K562 (cell line): Measurements from ENCODE around the gene RHOF. TPM values are rescaled to one million over a fixed set of nuclear protein-coding genes. Genes with fewer than 3 reads are reported as not detected.

Experiments
- ATAC-seq: fragments of 200-7000 bp; cut with Tn5 transposase; 3 replicates; pipeline ENCODE4 v1.9.1; 2020; ENCODE audit warnings: moderate library complexity
- BruUV-seq: library from RNA; stranded (reverse); fragments of 400-500 nt; replicated peaks from 2 replicates; lab custom pipeline; 2021; lab: Mats Ljungman, UMichigan
- CTCF ChIA-PET: fragments of 300-600 bp; formaldehyde crosslinking; extraction: SDS; loops from one replicate; lab custom pipeline; 2021; ENCODE audit warnings: low intra/inter-chr PET ratio; lab: Yijun Ruan, JAX
- POLR2A ChIA-PET: fragments of 300-600, 350-650 bp; sonication (Branson Sonifier 250); formaldehyde crosslinking; extraction: SDS; loops from one replicate; lab custom pipeline; 2021; ENCODE audit warnings: antibody characterized with exemption, inconsistent platforms; lab: Yijun Ruan, JAX
- DNase-seq, 4 experiments: peaks; one replicate each; pipeline versions ENCODE4 v3.0.0 to v3.0.0-alpha.2; 2011 to 2018; ENCODE audit warnings: low spot score in 3 of 4, mixed read lengths in 3 of 4; ENCODE audit errors: extremely low read depth in 1 of 4
- FAIRE-seq: peaks from 2 replicates; lab custom pipeline; 2011; peaks lifted over from hg19 to GRCh38; lab: Jason Lieb, UNC
- H2AFZ ChIP-seq: 2 replicates; pipeline ENCODE4 v1.6.0; 2011; ENCODE audit warnings: low read depth, low read length, control low read depth, inconsistent platforms
- H3K27ac ChIP-seq: fragments of 200-600 bp; 3 replicates; pipeline ENCODE4 v1.8.0; 2011; ENCODE audit warnings: low read depth, mild to moderate bottlenecking, control low read depth, inconsistent platforms, low read length, moderate library complexity, mixed read lengths; ENCODE audit errors: extremely low read depth
- H3K27me3 ChIP-seq, 2 experiments: fragments of 300-600 bp in 1 of 2; 2 replicates in 1 of 2; 3 replicates in 1 of 2; pipeline versions ENCODE4 v1.6.0 to v1.8.0; 2011; ENCODE audit warnings: inconsistent platforms in 2 of 2, low read length in 2 of 2, mild to moderate bottlenecking in 1 of 2, mixed read lengths in 1 of 2, moderate library complexity in 1 of 2; ENCODE audit not compliant: control insufficient read depth in 2 of 2, insufficient read depth in 2 of 2
- H3K36me3 ChIP-seq: fragments of 300-600 bp; 3 replicates; pipeline ENCODE4 v1.8.0; 2011; ENCODE audit warnings: mild to moderate bottlenecking, low read length, inconsistent platforms; ENCODE audit not compliant: control insufficient read depth, insufficient read depth
- H3K4me1 ChIP-seq, 2 experiments: fragments of 200-600 bp in 1 of 2; replicated peaks in 1 of 2; 2 replicates in 1 of 2; 3 replicates in 1 of 2; pipeline versions ENCODE4 v1.5.1 to v1.8.0; 2011; ENCODE audit warnings: inconsistent platforms in 2 of 2, low read length in 2 of 2, mild to moderate bottlenecking in 1 of 2, mixed read lengths in 1 of 2, moderate library complexity in 1 of 2; ENCODE audit not compliant: control insufficient read depth in 2 of 2, insufficient read depth in 2 of 2
- H3K4me2 ChIP-seq: 2 replicates; pipeline ENCODE4 v1.6.1; 2011; ENCODE audit warnings: low read length, control low read depth, inconsistent platforms, mixed read lengths; ENCODE audit not compliant: insufficient read depth
- H3K4me3 ChIP-seq: fragments of 200-600 bp; sonication (generic), shearing (Covaris generic); 2 replicates; pipeline ENCODE4 v1.5.1; 2016; ENCODE audit warnings: control low read depth, inconsistent platforms
- H3K79me2 ChIP-seq: fragments of 200-600 bp; 3 replicates; pipeline ENCODE4 v1.8.0; 2011; ENCODE audit warnings: low read length, inconsistent platforms; ENCODE audit not compliant: control insufficient read depth, insufficient read depth
- H3K9ac ChIP-seq, 2 experiments: 2 replicates each; pipeline versions ENCODE4 v1.6.0 to v1.6.1; 2011; ENCODE audit warnings: low read depth in 2 of 2, low read length in 2 of 2, control low read depth in 1 of 2, inconsistent platforms in 1 of 2, mild to moderate bottlenecking in 1 of 2, mixed read lengths in 1 of 2; ENCODE audit not compliant: insufficient read depth in 1 of 2
- H3K9me1 ChIP-seq: one replicate; pipeline ENCODE4 v1.6.0; 2011; ENCODE audit warnings: inconsistent platforms, mild to moderate bottlenecking, low read length, moderate library complexity; ENCODE audit not compliant: control insufficient read depth, insufficient read depth
- H3K9me3 ChIP-seq: replicated peaks from 2 replicates; pipeline ENCODE4 v1.5.1; 2011; ENCODE audit warnings: low read depth, low read length, inconsistent platforms; ENCODE audit not compliant: control insufficient read depth, insufficient read depth
- H4K20me1 ChIP-seq: replicated peaks from 2 replicates; pipeline ENCODE4 v1.6.1; 2011; ENCODE audit warnings: low read length, inconsistent platforms, mixed read lengths; ENCODE audit not compliant: control insufficient read depth, insufficient read depth
- CBX1 ChIP-seq: sonication (generic); IDR thresholded peaks from 2 replicates; pipeline ENCODE4 v1.6.1; 2016; ENCODE audit warnings: antibody characterized with exemption, low read depth, mild to moderate bottlenecking
- TAF7 ChIP-seq: fragments of 450-650 bp; IDR thresholded peaks from 2 replicates; pipeline ENCODE4 v1.6.1; 2016; ENCODE audit warnings: missing genetic modification characterization, missing compliant biosample characterization
- TAF9B ChIP-seq: fragments of 450-650 bp; IDR thresholded peaks from 2 replicates; pipeline ENCODE4 v1.6.1; 2018; ENCODE audit warnings: mild to moderate bottlenecking; ENCODE audit not compliant: partially characterized antibody
- ZBTB40 ChIP-seq, 2 experiments: fragments of 450-650 bp in 1 of 2; sonication (generic) in 1 of 2; formaldehyde crosslinking in 1 of 2; IDR thresholded peaks; 2 replicates each; pipeline versions ENCODE4 v1.7.1 to v1.9.0; 2016 to 2022; ENCODE audit warnings: inconsistent platforms in 1 of 2, mild to moderate bottlenecking in 1 of 2, missing genetic modification reagents in 1 of 2
- WGBS: fragments of 100-300 bp; shearing (Covaris generic); methylation state at CpG from one replicate; pipeline ENCODE4 v1.1.6; 2016; ENCODE audit warnings: low coverage, mixed read lengths; ENCODE audit not compliant: insufficient coverage; ENCODE audit errors: missing lambda C conversion rate; 5-methylcytosine and 5-hydroxymethylcytosine counted together
- in situ Hi-C: fragments of 300-500 bp; cut with MboI; formaldehyde crosslinking; loops from 4 replicates; pipeline ENCODE4 v1.15.0; 2018; ENCODE audit warnings: inconsistent platforms, mixed read lengths
- intact Hi-C: fragments of 100-400 bp; cut with micrococcal nuclease; formaldehyde crosslinking; loops from 2 replicates; pipeline ENCODE4 v1.14.2; 2022
- polyA plus RNA-seq, 8 experiments: library from polyadenylated mRNA; depleted of rRNA in 4 of 8; stranded (reverse) in 5 of 8; unstranded in 3 of 8; fragments of >200 nt; fragmentation: Nextera tagmentation in 2 of 8; fragmentation: Illumina TruSeq in 1 of 8; extraction: Ambion mirVana in 2 of 8; extraction: Trizol in 1 of 8; gene quantifications; 2 replicates each; pipeline versions ENCODE4 v1.2.1 to v1.2.3, GENCODE V29; 2011 to 2014; ENCODE audit warnings: inconsistent platforms in 1 of 8, missing spikeins in 1 of 8
- total RNA-seq, 7 experiments: library from RNA; depleted of rRNA in 6 of 7; stranded (reverse); fragments of >200 nt in 6 of 7; fragmentation: Illumina TruSeq in 2 of 7; extraction: Trizol in 2 of 7; gene quantifications; 2 replicates each; pipeline versions ENCODE4 v1.2.1 to v1.2.3, GENCODE V29; 2011 to 2021; ENCODE audit warnings: low replicate concordance in 1 of 7

RHOF gene
- total and polyA plus RNA-seq, 9 of the 15 experiments (the other 6 are each of a cell fraction or from before 2014, with no cell fraction given) = 0.13 to 10.1 (median 4.0) TPM

GRCh38 chr12:121740847-121741246 is 52.6 kb downstream of the RHOF start:
- POLR2A ChIA-PET = interaction anchor here (0.6 kb wide), 1 partner anchor 28 kb away, joined by 3 read pairs; no protein-coding TSS in a partner anchor
- Histone ChIP-seq H3K9me3 (no peaks in the 10 kb centered on the region), H3K9ac (no peak overlapping the region), H3K27me3 (no peaks in the 10 kb centered on the region), H3K27ac (no peak overlapping the region), H3K4me1 (peaks cover 35 to 44% of the 10 kb centered on the region in 2 experiments), H4K20me1 (no peaks in the 10 kb centered on the region), H3K9me1 (peaks cover 4% of the 10 kb centered on the region), H3K36me3 (peaks cover 18% of the 10 kb centered on the region), H3K4me2 (no peak overlapping the region), H2AFZ (no peak overlapping the region), H3K4me3 (no peak overlapping the region), H3K79me2 (peaks cover 15% of the 10 kb centered on the region; the same call in 2 of the 3 replicates)
- intact Hi-C loops (no loop called here), in situ Hi-C loops (no loop called here)
- ATAC-seq = no peak
- no peak for DNase-seq
- no peak for FAIRE-seq
- TF ChIP-seq ZBTB40 (IDR thresholded peaks at IDR 0.05) = peak; percentile 96
- peak; percentile 87 for TF ChIP-seq ZBTB40 (CRISPR knock-in tag; IDR thresholded peaks at IDR 0.05)
- TF ChIP-seq TAF9B = no peak
- no peak for TF ChIP-seq CBX1
- 0 out of 2 replicates have a peak, but pooled peaks have one; percentile 5 for TF ChIP-seq TAF7
- 84% methylated on average over 4 of the region's 4 CpGs for WGBS
- no TSS peak for BruUV-seq
- CTCF ChIA-PET = no interaction called here
